22Rv1 (cell line): ENCODE results near the gene SRPK2.

Experiments
- CTCF ChIP-seq: fragments of 450-650 bp; IDR thresholded peaks from 2 replicates; pipeline ENCODE4 v1.5.1; 2017; ENCODE audit warnings: mild to moderate bottlenecking
- ZFX ChIP-seq: fragments of 450-650 bp; IDR thresholded peaks from 2 replicates; pipeline ENCODE4 v1.6.1; 2017; ENCODE audit warnings: antibody characterized with exemption, borderline replicate concordance

GRCh38 chr7:105269397-105269796 lies 119.3 kb downstream of the SRPK2 start:
- TF ChIP-seq CTCF (no peak), ZFX (no peak)
